GM19395 (cell line): ENCODE measurements around the gene WNT7B.

Experiments
- ATAC-seq: cut with Tn5 transposase; IDR thresholded peaks from one replicate; pipeline ENCODE4 v1.9.1; 2021; ENCODE audit warnings: mild to moderate bottlenecking, moderate library complexity; ENCODE audit not compliant: unreplicated experiment

WNT7B gene

DNA sequence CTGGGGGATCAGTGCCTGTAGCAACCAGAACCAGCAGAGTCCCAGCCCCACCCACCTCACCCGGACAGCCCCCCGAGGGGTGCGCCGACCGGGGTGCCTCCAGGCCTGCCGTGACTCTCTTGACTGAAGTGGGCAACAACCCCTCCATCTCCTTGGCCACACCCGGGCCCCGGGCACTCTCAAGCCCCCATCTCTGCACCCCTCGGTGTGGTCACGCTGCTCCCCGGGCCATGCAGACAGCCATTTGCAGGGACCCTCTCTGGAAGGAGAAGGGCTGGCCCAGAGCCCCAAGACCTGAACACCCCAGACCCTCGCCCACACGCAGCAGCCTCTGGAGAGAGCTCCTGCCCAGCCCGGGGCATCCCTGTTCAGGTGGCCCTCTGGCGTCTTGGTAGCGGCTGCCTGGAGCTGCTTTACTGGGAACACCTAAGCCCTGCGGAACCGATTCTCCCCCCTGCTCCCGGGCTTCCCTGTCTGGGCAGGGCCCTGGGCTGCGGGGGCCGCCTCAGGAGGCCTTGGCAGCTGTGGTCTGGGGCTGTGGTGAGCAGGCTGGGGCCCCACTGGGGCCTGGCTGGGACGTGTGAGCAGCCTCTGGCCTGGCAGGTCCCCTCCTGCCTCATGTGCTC is 84.9 kb downstream of the WNT7B start:
- no peak for ATAC-seq

DNA sequence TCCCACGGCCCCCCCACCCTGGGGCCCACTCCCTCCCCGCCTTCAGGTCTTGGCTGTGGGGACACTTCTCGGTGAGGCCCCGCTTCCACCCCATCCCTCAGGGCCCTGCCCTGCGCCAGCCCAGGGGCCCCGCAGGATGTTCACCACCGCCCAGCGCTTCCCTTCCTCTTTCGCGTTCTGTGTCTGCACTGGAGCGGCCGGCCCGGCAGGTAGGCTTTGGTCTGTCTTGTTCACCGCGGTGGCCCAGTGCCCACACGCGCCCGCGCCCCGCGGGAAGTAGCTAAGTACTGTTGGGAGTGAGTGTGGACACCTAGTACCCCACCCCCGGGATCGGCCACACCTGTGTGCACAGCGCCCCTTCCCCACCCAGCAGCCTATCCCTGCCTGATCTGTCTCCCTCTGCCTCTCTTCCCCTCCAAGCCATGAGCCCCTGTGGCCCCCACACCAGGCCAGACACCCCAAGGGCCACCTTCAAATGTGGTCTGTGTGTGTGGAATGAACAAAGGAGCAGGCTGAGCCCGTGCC is 85.4 kb downstream of the WNT7B start:
- ATAC-seq = no peak

DNA sequence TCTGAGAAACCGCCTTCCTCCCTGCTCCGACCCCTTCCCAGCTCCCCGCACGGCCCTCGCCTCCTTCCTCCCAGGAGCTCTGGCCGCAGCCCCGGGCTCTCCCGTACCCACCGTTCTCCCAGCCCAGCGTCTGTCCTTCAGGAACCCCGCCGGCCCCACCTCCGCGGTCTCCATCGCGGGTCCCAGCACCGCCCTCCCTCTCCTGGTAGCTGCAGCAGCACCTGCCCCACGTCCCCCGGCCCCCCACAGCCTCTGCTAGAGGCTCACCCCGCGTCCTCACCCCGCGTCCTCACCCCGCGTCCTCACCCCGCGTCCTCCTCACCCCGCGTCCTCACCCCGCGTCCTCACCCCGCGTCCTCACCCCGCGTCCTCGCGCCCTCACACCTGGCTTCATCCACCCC is 85.9 kb downstream of the WNT7B start:
- ATAC-seq = no peak

DNA sequence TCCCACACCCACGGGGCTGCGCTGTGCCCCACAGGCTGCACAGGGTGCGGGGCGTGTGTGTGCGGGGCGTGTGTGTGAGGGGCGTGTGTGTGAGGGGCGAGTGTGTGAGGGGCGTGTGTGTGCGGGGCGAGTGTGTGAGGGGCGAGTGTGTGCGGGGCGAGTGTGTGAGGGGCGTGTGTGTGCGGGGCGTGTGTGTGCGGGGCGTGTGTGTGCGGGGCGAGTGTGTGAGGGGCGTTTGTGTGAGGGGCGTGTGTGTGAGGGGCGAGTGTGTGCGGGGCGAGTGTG is 86.7 kb downstream of the WNT7B start:
- ATAC-seq = no peak

DNA sequence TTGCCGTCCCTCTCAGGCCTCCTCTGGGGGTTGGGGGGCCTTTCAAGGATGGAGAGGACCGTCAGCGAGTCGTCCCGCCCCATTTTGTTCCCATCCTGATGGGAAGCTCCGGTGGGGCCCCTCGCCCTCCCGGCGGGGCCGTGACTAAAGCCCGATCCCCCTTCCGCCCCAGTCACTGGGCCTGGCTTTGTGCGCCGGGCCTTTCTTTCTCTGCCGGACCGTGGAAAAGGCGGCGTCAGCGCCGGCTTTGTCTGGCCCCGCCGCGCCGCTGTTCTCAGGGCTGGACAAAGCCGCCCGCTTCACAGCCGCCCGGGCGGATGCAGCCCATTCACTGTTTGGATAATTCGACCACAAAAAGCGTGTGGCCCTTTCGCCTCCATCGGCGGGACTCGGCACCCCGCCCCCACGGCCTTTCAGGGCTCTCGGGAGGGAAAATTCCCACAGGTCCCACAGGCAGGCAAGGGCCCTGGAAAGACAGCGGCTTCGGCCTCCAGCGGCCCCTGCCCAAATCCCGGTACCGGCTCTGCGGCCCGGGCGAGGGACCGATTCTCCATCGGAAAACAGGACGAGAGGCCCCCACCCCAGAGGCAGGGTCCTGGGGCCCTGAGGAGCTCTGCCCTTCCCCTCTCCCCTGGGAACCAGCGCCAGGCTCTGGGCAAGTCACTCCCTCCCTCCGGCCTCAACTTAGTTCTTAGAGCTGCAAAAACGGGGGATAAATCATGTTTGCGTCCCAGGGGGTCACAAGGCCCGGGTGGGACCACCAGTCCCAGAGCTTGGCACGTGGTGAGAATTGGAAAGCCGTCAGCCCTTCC is 87.2 kb downstream of the WNT7B start:
- no peak for ATAC-seq

DNA sequence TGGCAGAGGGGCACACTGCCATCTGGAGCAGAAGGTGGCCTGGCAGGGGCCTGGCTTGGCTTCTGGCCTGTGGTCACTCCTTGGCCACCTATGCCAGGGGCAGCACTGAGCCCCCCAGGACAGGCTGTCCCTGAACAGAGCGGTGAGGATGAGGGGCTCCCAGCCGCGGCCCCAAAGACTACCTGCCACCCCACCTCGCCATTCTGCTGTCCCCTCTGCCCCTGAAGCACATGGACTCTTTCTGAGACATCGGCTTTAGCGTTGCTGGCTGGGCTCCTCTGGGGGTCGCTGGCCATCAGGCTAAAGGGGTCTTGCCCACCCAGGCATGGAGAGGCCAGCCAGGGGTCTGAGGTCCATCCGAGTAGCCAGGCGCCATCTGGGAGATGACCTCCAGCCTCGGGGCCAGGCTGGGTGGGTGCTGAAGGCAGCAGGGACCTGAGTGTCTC is 87.8 kb downstream of the WNT7B start:
- ATAC-seq = no peak

DNA sequence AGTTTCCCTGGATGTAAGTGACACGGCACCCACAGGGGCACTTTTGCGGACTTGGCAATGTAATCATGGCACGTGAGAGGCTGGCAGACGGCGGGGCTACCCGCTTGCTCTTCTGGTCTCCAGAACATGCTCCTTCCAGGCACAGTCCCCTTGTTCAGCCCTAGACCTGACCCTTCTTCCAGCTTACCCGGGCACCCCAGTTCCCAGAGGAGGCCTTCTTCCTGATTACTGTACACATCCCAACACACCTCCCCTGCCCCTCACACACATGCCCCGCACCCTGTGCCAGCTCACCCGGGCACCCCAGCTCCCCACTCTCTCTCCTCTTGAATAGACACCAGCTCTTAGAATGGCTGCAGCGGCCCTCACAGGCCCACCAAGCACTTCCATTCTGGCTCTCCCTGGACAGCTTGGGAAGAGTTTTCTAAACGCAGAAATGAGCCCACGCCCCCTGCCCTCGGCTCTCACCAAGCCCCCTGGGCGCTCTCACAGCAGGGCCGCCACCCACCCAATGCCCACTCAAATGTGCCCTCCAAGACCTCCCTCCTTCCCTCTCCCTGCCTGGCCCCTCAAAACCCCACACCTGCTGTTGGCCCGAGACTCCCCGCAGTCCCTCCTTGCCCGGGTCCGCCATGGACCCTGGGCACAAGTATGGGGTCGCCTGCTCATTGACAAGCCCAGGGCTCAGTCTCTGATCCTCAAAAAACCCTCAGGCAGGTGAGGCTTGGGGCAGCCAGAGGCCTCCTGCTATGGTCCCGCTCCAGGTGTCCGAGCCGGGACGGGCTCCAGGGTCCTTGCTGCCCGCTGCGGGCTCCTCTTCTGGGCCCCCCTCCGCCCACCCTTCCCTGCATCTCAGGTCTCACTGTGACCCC is 88.5 kb downstream of the WNT7B start:
- no peak for ATAC-seq

DNA sequence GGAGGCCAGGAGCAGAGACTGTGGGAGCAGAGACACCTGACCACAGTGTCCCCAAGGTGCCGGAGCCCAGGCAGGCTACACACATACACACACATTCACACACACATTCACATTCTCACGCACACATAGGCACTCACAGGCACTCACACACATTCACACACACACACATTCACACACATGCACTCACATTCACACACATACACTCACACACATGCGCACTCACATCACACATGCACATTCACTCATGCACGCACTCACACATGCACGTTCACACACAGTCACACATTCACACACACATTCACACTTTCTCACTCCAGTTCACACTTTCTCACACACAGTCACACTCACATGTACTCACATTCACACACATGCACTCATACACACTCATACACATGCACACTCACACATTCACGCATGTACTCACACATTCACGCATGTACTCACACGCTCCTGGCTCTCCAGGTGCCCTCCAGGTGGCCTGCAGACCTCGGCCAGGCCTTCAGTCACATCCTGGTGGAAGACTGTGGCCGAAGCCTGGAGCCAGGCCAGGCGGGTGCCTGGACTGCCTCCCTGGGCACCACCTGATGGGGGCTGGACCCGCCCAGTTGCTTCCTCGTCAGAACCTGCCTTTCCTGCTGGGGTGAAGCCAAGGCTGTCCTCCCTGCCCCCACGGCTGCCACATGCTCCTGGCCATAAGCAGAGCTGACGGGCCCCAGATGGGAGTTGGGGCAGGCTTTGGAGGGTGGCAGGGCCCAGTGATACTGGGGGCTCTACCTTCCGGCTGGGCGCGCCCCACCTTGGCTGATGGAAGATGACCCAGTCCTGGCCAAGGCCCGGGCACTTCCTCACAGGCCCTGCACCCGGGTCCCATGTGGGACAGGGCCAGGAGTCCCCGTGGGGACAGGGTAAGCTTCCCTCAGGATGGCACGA is 89.5 kb downstream of the WNT7B start:
- no peak for ATAC-seq

DNA sequence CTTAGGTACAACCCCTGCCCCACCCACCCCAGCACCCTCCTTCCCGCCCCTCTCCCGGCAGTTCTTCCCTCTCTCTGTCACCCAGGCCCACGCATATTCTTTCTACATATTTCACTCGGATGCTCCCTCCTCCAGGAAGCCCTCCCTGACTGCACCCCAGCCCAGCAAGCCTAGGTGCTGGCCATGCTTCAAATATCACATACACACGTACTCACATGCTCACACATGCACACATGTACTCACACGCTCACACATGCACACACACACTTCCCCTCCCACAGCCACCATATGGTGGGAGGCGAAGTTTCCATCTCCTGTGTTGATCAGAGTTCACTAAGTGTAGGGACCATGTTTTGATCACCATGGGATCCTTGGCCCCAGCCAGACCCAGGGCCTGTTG is 90.4 kb downstream of the WNT7B start:
- no peak for ATAC-seq

DNA sequence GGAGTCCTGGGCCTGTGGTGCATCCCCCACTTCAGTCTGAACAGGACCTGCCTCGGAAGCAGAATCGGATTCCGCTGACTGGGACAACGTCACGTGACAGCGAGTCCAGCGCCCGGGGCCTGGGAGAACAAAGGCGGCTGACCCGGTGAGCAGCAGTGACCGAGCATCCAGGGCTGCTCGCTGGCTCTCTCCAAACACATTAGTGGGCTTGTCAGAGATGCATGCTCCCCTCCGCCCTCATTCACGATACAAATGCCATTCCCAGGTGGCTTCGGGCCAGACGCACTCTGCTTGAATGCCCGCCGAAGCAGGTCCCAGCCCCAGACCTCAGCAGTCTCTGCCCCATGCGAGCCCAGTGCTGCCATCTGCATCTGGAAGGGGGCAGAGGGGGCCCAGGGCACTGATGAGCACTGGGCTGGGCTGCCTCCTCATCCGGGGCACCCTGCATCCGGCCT is 91.0 kb downstream of the WNT7B start:
- ATAC-seq = no peak

DNA sequence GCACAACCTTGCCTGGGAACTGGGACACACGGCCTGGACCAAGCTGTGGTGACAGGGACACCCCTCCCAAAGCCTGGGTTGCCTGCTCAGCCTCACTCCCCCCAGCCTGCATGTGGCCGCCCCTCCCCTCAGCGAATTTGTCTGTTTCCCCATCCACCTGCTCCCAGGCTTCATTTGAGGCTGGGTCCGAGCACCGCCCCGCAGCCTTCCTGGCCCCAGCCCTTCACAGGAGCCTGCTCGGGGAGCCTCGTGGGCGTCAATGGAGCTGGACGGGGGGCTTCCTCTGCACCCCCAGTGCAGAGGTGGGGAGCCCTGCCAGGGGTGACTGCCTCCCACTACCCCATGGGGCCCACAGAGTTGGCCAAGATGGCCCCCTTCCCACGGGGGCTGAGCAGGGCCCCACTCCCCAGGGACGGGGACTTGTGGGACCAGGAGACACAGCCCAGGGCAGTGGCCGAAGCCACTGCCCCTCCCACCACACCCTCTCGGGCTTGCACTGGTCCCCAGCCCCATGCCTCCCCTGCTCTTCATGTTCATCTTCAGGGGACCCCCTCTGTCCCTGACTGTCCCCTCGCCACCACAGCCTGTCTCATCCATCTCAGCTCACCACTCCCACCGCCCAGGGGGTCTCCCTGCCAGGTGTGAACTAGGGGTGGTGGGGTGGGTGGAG is 91.7 kb downstream of the WNT7B start:
- ATAC-seq = no peak

DNA sequence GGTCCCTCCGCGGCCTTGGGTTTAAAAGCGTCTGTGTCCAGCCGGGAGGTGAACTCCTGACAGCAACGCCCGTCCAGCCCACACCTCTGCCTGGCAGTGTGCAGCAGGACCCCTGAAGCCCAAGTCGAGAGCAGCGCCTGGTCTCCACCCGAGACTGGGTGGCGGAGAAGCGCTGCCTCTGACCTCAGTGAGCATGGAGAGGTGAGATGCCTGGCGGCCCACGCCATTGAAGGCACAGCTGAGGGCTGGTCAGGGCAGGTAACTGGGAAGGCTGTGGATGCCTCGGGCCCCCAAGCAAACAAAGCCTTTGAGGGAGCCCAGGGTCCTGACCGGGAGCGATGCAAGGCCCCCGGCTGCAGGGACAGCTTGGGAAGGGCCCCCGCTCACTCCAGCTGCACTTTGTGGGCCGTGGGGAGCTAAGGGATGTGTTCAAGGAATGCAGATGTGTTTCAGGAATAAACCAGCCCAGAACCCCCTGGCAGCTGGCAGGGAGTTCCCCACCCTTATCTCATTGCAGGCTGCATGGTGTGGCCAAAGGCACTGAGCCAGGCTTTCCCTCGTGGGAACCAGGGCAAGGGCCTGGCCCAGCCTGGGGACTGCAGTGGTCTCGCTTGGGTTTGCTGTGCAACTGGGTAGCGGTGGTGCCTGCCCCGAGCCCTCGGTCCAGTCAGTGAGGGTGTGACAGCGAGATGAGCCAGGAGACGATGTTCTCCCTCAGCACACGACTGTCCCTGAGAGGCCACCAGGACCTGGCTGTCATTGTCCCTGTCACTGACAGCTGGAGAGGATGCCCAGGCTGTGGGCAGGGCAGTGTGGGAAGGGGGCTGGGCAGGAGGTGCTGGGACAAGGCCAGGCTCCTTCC is 92.5 kb downstream of the WNT7B start:
- ATAC-seq = no peak

DNA sequence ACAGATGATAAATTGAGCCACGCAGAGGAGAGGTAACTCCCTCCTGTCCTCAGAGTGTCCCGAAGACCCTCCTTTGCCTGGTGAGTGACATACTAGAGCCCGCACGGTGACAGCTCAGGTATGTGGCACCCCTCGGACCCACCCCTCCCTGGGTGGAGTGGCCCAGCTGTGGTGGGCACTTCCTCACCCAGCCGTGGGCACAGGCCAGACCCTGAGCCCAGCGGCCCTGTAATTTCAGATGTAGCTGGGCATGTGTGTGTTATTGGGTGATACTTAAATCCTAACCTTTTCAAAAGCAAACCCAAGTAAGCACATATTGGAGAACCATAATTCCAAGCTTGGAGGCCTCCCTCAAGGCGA is 93.2 kb downstream of the WNT7B start:
- no peak for ATAC-seq

DNA sequence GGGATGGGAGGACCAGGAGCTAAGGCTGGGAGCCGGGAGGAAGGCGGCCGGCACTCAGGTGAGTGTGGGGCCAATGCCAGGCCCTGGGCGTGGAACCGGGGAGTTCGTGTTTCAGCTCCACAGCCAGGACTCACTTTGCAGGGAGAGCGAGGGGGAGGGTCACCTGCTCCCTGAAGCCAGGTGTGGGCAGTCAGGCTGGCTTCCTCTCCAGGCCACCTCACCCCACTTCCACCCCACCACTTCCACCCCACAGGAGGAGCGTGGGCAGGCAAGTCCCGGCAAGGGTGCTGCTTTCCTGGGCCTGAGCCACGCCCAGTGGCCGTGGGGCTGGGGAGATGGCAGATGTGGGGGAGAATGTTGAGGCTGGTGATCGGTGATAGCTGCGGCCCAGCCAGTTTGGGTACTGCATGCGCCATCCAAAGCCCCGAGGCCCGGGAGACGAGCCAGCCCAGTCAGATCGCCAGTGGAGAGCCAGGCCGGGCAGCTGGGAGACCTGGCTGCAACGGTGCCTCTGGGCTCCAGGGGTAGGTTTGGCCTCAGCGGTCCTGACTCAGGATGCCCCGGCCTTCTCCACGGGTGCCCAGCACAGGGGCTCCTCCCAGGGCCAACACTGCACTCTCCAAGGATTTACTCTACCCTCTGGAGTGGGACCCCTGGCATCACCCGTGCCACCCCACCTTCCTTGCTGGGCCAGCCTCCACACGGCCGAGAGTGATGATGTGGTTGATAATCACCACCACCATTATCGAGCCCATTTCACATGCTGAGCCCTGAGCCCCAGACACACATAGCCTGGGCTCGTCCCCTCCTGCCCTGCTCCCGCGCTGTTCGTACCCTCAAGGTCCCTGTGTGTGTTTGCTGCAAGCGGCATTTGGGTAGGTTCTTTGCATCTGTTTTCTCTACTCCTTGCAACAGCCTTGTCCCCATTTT is 93.8 kb downstream of the WNT7B start:
- ATAC-seq = no peak

DNA sequence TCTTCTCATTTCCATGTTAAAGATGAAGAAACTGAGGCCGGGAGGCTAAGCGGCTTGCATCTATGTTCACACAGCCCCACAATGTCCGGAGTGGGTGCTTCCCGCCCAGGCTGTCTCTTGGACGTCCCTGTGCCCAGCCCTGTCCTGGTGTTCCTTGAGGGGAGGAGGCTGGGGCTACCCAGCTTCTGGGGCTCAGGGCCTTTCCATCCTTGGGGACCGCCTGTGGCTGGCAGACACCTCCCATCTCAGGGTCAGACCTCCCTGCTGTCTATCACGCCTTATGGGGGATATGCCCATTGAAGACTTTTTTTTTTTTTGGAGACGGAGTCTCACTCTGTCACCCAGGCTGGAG is 95.5 kb downstream of the WNT7B start:
- no peak for ATAC-seq

DNA sequence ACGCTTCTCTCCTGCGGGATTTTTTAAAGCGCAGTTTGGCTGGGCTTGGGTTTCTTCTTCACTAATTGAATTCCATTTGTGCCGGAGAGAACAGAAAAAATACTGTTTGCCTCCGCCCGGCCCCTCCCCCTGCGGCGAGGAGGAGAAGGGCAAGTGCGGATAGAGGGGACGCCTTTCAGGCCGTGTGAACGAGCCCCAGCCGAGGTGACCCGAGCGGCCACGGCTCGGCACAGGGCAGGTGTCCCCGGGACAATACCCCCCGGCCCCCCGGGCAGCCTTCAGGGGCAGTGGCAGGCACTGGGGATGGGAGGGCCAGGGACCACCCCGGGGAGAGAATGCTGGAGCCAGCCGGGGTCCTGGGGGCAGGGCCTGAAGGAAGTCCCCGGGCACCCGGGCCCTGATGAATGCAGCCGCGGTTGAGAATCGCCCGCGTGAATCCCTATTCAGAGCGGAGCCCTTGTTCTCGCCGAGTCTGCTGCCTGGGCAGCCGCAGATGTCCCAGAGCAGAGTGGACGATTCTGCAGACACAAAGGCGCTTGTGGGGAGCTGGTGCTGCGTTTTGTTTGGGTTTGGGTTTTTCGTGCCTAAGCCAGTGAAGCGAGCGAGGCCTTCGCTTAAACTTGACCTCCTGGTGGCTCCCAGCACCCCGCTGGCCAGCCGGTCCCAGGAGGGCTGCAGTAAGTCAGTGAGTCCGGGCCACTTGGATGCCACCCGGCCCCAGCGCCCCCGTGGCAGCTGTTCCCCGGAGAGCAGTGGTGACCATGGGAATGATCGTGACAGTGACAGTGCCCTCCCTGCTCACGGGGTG is 96.0 kb downstream of the WNT7B start:
- no peak for ATAC-seq

DNA sequence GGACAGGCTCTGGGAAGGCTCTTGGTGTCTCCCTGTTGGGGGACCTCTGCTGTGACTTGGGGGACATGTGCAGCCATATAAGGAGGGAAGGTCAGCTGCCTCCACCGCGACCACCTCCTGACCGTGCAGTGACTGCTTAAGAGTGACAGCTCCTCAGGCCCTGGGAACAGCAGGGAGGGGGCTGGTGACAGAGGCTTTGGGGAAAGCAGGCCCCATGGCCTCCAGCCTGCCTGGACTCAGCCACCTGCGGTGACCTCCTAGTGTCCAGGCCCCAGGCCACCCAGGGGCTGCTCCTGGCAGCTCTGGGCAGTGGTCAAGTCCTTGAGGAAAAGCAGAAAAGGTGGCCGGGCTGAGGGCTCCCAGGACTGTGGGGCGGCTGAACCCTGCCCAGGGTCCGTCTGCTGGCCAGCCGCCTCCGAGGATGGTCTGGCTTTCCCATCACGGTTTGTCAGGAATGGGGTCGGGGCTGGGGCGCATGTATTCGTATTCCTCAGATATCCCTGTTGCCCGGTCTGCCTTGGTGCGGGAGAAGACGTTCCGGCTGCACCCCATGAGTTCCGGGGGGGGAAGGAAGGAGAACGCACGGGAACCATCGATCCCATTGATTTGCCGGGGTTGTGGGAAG is 96.8 kb downstream of the WNT7B start:
- no peak for ATAC-seq
